NB4 (cell line): Measurements from ENCODE around the gene GRIA1.

ENCODE experiments used
- POLR2A ChIP-seq: IDR thresholded peaks from 2 replicates; pipeline ENCODE4 v1.6.1; 2011; ENCODE audit warnings: mild to moderate bottlenecking; ENCODE audit not compliant: insufficient read length; ENCODE audit errors: extremely low read depth
- TF ChIP-seq, protein P1 (sequence below): IDR thresholded peaks from one replicate; pipeline ENCODE4 v1.5.1; 2012; ENCODE audit warnings: low read depth, low read length

- TF ChIP-seq, protein P1, sequence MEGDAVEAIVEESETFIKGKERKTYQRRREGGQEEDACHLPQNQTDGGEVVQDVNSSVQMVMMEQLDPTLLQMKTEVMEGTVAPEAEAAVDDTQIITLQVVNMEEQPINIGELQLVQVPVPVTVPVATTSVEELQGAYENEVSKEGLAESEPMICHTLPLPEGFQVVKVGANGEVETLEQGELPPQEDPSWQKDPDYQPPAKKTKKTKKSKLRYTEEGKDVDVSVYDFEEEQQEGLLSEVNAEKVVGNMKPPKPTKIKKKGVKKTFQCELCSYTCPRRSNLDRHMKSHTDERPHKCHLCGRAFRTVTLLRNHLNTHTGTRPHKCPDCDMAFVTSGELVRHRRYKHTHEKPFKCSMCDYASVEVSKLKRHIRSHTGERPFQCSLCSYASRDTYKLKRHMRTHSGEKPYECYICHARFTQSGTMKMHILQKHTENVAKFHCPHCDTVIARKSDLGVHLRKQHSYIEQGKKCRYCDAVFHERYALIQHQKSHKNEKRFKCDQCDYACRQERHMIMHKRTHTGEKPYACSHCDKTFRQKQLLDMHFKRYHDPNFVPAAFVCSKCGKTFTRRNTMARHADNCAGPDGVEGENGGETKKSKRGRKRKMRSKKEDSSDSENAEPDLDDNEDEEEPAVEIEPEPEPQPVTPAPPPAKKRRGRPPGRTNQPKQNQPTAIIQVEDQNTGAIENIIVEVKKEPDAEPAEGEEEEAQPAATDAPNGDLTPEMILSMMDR = no peak
- TF ChIP-seq POLR2A = no peak
Observed at GRCh38 chr5:153751251-153751650, 260.8 kb downstream of the GRIA1 start.
